ENCODE data around the gene SPTBN5. TPM values are rescaled to one million over a fixed set of nuclear protein-coding genes. Genes with fewer than 3 reads are reported as not detected.

Gene SPTBN5
- total RNA-seq, 1 experiment from 2014 or later: 1.2 TPM

DNA sequence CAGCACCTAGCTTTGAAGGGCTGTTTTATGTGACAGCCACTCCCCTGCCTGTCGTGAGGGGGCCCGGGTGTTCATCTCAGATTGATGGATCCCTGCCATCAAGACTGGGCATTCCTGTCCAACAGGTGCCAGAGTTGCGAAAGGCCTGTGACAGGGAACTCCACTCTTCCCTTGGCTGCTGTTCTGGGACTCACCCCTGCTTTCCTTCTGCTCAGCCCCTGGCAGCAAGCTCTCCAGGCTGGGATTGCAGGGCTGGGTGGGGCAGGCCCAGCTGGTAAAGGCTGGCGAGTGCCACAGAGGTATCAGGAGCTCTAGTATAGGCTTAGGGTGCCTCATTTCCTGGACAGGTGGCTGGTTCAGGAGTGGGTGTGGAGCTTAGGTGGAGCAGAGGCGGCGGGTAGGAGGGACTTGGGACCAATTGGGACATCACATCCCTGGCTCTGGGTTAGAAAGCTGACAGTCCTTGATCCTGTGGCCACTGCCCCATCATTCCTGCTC is 55.4 kb downstream of the SPTBN5 start, which contains the start of gene PLA2G4B (continued):
- TF ChIP-seq ZNF263 (CRISPR knock-in tag; IDR thresholded peaks at IDR 0.05; ENCODE audit: low read depth) (no peak), ZBTB21 (CRISPR knock-in tag; IDR thresholded peaks at IDR 0.05; ENCODE audit: borderline replicate concordance) (no peak)
- TF ChIP-seq, protein P1, sequence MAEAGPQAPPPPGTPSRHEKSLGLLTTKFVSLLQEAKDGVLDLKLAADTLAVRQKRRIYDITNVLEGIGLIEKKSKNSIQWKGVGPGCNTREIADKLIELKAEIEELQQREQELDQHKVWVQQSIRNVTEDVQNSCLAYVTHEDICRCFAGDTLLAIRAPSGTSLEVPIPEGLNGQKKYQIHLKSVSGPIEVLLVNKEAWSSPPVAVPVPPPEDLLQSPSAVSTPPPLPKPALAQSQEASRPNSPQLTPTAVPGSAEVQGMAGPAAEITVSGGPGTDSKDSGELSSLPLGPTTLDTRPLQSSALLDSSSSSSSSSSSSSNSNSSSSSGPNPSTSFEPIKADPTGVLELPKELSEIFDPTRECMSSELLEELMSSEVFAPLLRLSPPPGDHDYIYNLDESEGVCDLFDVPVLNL (CRISPR knock-in tag; IDR thresholded peaks at IDR 0.05; ENCODE audit: borderline replicate concordance, low read depth): no peak

DNA sequence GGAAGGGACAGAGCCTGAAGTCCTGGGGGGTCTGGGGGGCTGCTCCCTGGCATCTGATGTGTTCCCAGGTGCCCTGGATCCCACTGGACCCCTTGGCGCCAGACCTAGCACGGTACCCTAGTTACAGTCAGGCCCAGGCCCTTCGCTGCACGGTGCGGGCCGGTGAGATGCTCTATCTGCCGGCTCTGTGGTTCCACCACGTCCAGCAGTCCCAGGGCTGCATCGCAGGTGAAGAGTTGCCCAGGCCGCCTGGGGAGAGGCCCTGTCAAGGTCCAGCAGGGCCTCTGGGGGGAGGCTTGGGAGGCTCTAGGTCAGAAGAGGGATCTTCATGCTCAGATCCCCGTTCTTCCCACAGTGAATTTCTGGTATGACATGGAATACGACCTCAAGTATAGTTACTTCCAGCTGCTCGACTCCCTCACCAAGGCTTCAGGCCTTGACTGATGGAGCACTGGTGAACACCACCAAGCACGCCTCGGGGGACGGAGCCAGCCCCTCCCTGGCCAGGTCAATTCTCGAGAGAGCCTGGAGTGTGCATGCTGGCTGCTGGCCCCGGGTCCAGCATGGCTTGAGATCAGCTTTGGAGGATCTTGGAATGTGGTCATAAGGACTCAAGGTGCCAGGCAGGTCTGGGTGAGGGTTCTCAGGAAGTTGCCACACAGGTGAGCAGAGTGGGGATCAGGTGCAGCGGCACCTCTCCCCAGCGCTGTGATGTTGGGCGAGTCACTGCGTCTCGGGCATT is 57.0 kb downstream of the SPTBN5 start:
- CTCF ChIA-PET: interaction anchor here (1.5 kb wide), 1 partner anchor 63 kb away, joined by 3 read pairs; the partner anchor contains the start of gene MAPKBP1

More for the DNA sequence above, 57.0 kb downstream of the SPTBN5 start:
- Mint-ChIP-seq H3K4me1 (no peaks in the 10 kb centered on the region), H3K27me3 (ENCODE audit: low read depth) (no peaks in the 10 kb centered on the region), H3K36me3 (peaks cover 5% of the 10 kb centered on the region; the same call in 1 of the 2 replicates), H3K9me3 (no peaks in the 10 kb centered on the region), H3K27ac (no peak overlapping the region; the same call in 1 of the 2 replicates), H3K4me3 (no peak overlapping the region)
- POLR2A ChIA-PET: no interaction called here
- TF ChIP-seq, protein P2, sequence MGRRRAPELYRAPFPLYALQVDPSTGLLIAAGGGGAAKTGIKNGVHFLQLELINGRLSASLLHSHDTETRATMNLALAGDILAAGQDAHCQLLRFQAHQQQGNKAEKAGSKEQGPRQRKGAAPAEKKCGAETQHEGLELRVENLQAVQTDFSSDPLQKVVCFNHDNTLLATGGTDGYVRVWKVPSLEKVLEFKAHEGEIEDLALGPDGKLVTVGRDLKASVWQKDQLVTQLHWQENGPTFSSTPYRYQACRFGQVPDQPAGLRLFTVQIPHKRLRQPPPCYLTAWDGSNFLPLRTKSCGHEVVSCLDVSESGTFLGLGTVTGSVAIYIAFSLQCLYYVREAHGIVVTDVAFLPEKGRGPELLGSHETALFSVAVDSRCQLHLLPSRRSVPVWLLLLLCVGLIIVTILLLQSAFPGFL (CRISPR knock-in tag; IDR thresholded peaks at IDR 0.05; ENCODE audit: borderline replicate concordance): no peak
- TF ChIP-seq, protein P3, sequence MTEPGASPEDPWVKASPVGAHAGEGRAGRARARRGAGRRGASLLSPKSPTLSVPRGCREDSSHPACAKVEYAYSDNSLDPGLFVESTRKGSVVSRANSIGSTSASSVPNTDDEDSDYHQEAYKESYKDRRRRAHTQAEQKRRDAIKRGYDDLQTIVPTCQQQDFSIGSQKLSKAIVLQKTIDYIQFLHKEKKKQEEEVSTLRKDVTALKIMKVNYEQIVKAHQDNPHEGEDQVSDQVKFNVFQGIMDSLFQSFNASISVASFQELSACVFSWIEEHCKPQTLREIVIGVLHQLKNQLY (CRISPR knock-in tag; IDR thresholded peaks at IDR 0.05): no peak
- TF ChIP-seq IRF2 (CRISPR knock-in tag; IDR thresholded peaks at IDR 0.05; ENCODE audit: borderline replicate concordance, low read depth): no peak
- TF ChIP-seq OVOL2 (CRISPR knock-in tag; IDR thresholded peaks at IDR 0.05; ENCODE audit: borderline replicate concordance): no peak
- no peak for TF ChIP-seq FOXP1 (CRISPR knock-in tag; IDR thresholded peaks at IDR 0.05; ENCODE audit: borderline replicate concordance)
- no peak for TF ChIP-seq EMX1 (CRISPR knock-in tag; IDR thresholded peaks at IDR 0.05)
- no peak for TF ChIP-seq RELA (CRISPR knock-in tag; IDR thresholded peaks at IDR 0.05; ENCODE audit: borderline replicate concordance)
- TF ChIP-seq ESRRA (CRISPR knock-in tag; IDR thresholded peaks at IDR 0.05; ENCODE audit: borderline replicate concordance): no peak
- no peak for TF ChIP-seq ZNF671 (CRISPR knock-in tag; IDR thresholded peaks at IDR 0.05)
- no peak for TF ChIP-seq ZNF138 (CRISPR knock-in tag; conservative IDR thresholded peaks at IDR 0.05)
- no peak for TF ChIP-seq SP1 (CRISPR knock-in tag; conservative IDR thresholded peaks at IDR 0.05)
- TF ChIP-seq, protein P4, sequence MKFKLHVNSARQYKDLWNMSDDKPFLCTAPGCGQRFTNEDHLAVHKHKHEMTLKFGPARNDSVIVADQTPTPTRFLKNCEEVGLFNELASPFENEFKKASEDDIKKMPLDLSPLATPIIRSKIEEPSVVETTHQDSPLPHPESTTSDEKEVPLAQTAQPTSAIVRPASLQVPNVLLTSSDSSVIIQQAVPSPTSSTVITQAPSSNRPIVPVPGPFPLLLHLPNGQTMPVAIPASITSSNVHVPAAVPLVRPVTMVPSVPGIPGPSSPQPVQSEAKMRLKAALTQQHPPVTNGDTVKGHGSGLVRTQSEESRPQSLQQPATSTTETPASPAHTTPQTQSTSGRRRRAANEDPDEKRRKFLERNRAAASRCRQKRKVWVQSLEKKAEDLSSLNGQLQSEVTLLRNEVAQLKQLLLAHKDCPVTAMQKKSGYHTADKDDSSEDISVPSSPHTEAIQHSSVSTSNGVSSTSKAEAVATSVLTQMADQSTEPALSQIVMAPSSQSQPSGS (CRISPR knock-in tag; IDR thresholded peaks at IDR 0.05; ENCODE audit: borderline replicate concordance, low read depth): no peak
- TF ChIP-seq, protein P5, sequence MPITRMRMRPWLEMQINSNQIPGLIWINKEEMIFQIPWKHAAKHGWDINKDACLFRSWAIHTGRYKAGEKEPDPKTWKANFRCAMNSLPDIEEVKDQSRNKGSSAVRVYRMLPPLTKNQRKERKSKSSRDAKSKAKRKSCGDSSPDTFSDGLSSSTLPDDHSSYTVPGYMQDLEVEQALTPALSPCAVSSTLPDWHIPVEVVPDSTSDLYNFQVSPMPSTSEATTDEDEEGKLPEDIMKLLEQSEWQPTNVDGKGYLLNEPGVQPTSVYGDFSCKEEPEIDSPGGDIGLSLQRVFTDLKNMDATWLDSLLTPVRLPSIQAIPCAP (CRISPR knock-in tag; IDR thresholded peaks at IDR 0.05): no peak
- no peak for TF ChIP-seq CBFB (CRISPR knock-in tag; IDR thresholded peaks at IDR 0.05; ENCODE audit: low read depth)
- TF ChIP-seq CREM (CRISPR knock-in tag; IDR thresholded peaks at IDR 0.05): no peak
- TF ChIP-seq RORB (CRISPR knock-in tag; IDR thresholded peaks at IDR 0.05): no peak
- TF ChIP-seq GABPB1 (CRISPR knock-in tag; IDR thresholded peaks at IDR 0.05): no peak
- TF ChIP-seq, protein P6, sequence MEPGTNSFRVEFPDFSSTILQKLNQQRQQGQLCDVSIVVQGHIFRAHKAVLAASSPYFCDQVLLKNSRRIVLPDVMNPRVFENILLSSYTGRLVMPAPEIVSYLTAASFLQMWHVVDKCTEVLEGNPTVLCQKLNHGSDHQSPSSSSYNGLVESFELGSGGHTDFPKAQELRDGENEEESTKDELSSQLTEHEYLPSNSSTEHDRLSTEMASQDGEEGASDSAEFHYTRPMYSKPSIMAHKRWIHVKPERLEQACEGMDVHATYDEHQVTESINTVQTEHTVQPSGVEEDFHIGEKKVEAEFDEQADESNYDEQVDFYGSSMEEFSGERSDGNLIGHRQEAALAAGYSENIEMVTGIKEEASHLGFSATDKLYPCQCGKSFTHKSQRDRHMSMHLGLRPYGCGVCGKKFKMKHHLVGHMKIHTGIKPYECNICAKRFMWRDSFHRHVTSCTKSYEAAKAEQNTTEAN (CRISPR knock-in tag; IDR thresholded peaks at IDR 0.05): no peak
- TF ChIP-seq HMGA2 (CRISPR knock-in tag; IDR thresholded peaks at IDR 0.05): no peak
- TF ChIP-seq, protein P7, sequence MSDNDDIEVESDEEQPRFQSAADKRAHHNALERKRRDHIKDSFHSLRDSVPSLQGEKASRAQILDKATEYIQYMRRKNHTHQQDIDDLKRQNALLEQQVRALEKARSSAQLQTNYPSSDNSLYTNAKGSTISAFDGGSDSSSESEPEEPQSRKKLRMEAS (CRISPR knock-in tag; IDR thresholded peaks at IDR 0.05): no peak
- no peak for ATAC-seq
- no peak for DNase-seq (ENCODE audit: low spot score)
